Astrocyte (in vitro differentiated cells and primary cell): ENCODE data around the gene PTGIS.

Experiments
- CTCF ChIP-seq: IDR thresholded peaks from 2 replicates; pipeline ENCODE4 v1.5.1; 2011; ENCODE audit warnings: low read depth, mild to moderate bottlenecking, inconsistent platforms, low read length, moderate library complexity; ENCODE audit not compliant: insufficient read depth
- EZH2 ChIP-seq: IDR thresholded peaks from 2 replicates; pipeline ENCODE4 v1.6.1; 2012; ENCODE audit warnings: mild to moderate bottlenecking, low read length, inconsistent platforms; ENCODE audit not compliant: insufficient read depth

GRCh38 chr20:49541733-49542513, 26.0 kb downstream of the PTGIS start:
- TF ChIP-seq CTCF (peak; percentile 83), EZH2 (no peak)
